Measurements from ENCODE around the gene SYTL3.
"Not testable (repeated sequence)": the region's sequence is repeated elsewhere in the genome, so short reads cannot be mapped to it uniquely, and the experiment has no call there.

SYTL3 gene

DNA sequence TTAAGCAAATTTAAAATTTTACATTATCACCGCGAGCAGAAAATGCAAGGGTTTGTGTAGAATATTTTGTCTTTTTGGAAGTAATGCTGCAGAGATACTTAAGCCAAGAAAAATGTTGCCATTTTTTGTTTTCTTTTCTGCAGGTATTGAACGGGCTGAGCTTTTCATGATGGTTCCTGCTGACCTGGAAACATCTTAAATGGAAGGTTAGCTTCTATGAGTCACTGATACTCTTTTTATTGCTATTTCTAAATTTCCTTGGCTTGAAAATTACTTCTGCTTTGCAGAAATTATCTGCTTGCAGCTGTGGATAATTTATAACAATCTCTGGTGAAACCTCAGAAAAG lies 12.7 kb downstream of the SYTL3 start:
- no peak for DNase-seq (ENCODE audit: low read depth)

DNA sequence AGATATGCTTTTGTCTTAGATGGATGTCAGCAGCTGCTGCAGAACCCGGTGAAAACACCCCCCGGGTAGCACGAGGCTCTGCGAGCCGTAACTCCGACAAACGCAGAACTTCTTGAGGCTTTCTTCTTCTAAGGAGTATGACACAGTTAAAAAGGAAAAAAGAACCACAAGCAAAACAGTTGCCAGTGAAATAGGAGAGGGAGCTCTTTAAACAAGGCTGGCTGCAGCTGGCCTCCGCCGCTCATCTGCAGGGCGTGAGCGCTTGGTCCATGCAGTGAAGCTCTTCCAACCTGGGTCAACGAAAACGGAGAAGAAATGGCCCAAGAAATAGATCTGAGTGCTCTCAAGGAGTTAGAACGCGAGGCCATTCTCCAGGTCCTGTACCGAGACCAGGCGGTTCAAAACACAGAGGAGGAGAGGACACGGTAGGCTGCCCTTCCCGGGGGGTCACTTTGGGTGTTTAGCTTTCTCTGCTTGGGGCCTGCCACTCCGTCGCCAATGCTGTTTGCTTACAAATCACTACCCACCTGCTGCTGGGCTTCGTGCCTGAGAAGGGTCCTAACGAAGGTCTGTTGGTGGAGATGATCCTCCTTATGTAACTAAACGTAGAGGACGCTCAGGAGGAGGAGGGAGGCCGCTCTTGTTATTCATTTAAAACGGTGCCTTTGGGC lies 13.2 kb downstream of the SYTL3 start:
- no peak for DNase-seq (ENCODE audit: low read depth)

DNA sequence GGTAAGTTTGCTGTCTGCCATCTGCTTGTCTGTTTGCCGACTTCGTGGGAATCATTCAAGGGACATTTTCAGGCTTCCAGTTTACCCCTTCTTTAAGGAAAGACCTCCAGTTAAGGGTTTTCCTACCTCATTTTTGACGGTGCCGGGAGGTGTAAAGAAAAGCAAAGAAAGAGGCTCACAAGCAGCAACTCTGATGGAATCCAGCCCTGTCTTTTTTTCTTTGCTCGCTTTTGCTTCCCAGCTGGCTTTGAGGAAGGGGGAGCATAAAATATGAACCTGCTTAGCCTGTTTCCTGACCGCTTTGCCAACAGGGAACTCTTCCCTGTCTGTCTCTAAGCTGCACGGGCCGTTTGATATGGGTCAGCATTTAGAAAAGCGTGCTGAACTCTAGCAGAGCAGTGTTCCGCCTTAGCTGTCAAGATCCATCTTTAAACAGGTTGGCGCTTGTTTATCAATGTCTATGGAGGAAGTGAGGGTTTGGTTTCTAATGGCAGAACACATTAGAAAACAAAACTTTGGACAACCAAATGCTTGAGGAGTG lies 13.8 kb downstream of the SYTL3 start:
- DNase-seq (ENCODE audit: low read depth) = no peak

DNA sequence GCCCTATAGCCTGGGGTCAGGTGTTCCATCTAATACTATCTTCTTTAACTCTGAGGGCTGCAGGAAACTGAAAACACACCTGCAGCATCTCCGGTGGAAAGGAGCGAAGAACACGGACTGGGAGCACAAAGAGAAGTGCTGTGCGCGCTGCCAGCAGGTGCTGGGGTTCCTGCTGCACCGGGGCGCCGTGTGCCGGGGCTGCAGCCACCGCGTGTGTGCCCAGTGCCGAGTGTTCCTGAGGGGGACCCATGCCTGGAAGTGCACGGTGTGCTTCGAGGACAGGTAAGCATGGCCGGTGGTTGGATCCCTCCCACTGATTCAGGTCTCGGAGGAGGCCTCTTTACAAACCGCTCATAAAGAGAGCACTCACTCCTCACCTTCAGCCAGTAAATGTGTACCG lies 15.5 kb downstream of the SYTL3 start:
- no peak for DNase-seq (ENCODE audit: low read depth)

DNA sequence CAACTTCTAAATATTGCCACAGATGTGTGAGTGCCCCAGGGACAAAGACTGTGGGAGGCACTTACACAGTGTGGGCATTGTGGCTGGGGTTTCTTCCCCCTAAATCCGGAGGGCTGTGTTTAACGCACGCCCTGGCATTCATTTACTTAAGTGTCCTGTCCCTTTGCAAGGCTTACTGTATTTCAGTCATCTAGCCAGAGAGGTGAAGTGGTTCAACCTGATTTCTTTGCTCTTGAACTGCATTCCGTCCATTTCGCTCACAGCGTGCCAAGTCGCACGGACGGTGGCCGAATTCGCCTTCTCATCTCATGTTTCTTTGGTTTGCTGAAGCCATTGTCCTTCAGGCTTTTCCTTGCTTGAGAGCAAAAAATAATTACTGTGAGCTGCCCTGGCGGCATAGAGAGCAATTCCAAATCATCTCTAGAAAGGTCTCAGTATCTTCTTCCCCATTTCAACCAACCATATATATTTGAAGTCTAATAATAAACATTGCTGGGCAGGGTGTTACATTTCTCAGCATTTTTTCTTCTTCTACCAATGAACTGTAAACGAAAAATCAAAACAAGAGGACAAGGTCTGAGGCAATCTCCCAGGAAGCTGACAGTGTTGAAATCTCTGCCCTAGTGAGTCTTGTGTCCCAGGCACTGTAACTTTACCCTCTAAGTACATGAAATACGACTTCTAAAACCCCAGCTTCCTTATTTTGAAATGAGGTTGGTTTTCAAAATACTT lies 16.9 kb downstream of the SYTL3 start:
- DNase-seq (ENCODE audit: low read depth) = no peak

DNA sequence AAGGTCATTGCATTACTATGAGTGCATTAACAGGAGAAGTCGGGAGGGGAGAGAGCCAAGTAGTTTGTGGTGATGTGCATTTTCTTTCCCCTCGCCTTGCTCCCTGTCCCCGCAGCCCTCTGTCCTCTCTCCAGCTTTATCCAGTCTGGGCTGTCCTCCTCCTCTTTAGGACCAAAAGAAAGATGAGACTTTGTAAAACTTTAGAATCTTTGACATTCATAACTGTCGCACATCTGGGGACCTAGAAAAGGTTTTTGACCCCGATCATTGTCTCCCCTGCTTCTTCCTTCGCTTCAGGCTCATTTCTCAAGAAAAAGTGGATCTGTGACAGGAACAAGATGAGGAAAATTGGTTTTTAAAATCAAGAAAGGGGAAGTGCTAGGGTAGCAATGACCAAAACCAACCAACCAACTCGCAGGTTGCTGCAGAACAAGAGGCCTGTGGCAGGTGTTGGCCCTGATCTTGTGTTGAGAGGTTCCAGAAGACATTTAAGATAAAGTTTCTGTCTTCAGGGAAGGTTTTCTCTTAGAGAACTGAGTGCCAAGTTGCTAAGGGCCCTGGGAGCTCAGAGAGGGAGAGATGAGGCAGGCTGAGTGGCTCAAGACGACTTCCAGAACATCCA lies 17.6 kb downstream of the SYTL3 start:
- DNase-seq (ENCODE audit: low read depth) = no peak

DNA sequence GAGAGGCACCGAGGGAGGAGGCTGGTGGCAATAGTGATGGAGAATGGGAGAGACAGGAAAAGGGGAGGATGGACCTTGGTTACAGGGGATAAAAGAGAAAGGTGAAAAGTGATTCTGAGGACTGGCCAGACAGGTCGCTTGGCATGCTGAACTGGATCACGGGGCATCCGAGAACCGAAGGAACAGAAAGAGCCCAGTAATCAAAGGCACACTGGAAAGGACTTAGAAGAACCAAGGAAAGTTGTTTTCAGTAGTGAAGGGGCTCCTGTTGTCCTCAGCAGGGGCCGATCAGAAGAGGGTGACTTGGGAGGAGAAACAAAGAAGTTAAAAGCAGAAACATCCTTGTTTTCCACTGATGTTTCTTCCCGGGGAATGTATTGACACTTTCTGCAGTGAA lies 18.9 kb downstream of the SYTL3 start:
- no peak for DNase-seq (ENCODE audit: low read depth)

DNA sequence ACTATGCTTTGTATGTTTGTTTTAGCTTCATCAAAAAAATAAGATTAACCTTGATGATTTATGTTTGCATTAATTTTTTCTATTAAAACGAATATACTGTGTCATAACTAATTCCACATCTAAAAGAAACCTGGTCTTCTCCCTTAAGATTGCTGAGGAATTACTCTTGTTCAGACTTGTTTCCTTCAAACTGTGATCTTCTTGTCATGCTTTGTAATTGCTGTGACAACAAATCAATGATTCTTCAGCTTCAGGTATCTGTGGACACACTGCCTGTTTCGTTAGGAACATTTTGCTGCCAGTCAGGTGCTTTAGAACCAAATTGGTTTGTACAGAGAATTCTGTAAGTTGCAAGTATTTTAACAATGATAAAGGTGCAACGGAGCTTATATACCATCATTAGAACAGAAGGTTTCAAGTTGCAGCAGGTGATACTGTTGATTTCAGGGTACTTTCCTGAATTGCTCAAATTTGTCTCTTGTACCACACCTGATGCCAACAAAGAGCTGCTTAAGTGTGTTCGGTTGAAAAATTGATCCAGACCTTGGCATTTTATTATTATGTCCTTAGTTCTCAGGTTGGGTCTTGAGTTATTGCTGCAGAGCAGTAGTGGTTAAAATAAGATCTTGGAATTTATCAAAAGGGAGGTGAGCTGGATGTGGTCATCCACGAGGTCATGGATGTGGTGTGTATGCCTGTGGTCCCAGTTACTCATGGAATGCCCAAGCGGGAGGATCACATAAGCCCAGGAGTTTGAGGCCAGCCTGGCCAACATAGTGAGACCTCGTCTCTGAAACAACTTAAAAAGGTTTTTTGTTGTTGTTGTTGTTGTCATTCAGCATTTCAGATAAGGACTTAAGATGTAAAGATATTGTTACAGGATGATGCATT lies 19.5 kb downstream of the SYTL3 start:
- DNase-seq (ENCODE audit: low read depth) = no peak

DNA sequence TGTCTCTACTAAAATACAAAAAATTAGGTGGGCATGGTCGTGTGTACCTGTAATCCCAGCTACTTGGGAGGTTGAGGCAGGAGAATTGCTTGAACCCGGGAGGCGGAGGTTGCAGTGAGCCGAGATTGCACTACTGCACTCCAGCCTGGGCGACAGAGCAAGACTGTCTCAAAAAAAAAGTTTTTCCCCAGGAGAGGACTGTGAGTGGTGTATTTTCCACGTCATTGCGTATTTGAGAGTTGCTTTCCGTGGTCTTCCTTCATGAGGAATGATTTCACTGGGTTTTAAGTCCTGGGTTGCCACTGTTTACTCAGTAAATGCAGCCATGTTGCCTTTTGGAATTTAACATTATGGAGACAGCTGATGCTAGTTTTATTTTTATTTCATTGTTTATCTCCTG lies 22.3 kb downstream of the SYTL3 start:
- not testable (repeated sequence) for DNase-seq (ENCODE audit: low read depth)

DNA sequence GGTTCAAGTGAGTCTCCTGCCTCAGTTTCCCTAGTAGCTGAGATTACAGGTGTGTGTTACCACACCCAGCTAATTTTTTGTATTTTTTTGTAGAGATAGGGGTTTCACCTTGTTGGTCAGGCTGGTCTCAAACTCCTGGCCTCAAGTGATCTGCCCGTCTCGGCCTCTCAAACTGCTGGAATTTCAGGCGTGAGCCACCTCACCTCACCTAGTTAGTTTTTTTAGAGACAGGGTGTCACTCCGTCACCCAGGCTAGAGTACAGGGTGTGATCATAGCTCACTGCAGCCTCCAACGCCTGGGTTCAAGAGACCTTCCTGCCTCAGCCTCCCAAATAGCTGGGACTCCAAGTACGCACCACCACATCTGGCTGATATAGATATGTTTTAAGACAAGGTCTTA lies 22.9 kb downstream of the SYTL3 start:
- no peak for DNase-seq (ENCODE audit: low read depth)

DNA sequence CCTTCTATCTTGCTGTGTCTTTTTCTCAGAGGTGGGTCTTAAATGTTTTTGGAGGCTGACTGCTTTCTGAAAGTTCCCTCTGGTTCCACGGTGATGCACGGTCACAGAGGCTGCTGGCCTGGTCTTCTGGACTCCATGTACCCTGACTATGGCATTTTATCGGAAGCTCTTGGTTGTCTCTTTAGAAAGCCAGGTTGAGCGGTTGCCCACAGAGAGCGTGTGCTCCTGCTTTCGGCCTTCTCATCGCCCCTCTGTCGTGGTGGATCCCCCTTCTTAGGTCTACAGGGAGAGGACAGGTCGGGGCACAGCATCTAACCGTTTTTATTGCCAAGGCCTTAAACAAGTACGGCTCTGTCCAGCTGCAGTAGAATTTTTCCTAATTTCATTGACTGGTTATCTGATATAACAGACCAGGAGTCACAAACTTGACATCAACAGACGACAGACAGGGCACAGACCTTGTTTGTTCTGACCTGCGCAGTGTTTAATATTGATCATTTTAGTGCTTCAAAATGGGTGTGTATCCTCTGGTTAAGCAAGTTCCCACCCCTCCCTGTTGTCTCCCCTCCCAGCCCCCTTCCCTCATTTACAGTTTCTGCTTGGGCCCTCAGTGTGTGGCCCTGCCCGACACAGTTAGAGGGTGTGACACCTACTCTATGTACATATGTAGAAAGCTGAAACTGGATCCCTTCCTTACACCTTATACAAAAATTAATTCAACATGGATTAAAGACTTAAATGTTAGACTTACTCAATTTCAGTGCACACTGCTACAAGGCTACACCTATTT lies 24.7 kb downstream of the SYTL3 start:
- DNase-seq (ENCODE audit: low read depth) = no peak

DNA sequence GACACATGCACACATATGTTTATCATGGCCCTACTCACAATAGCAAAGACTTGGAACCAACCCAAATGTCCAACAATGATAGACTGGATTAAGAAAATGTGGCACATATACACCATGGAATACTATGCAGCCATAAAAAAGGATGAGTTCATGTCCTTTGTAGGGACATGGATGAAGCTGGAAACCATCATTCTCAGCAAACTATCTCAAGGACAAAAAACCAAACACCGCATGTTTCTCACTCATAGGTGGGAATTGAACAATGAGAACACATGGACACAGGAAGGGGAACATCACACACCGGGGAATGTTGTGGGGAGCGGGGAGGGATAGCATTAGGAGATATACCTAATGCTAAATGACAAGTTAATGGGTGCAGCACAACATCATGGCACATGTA lies 27.2 kb downstream of the SYTL3 start:
- not testable (repeated sequence) for DNase-seq (ENCODE audit: low read depth)

DNA sequence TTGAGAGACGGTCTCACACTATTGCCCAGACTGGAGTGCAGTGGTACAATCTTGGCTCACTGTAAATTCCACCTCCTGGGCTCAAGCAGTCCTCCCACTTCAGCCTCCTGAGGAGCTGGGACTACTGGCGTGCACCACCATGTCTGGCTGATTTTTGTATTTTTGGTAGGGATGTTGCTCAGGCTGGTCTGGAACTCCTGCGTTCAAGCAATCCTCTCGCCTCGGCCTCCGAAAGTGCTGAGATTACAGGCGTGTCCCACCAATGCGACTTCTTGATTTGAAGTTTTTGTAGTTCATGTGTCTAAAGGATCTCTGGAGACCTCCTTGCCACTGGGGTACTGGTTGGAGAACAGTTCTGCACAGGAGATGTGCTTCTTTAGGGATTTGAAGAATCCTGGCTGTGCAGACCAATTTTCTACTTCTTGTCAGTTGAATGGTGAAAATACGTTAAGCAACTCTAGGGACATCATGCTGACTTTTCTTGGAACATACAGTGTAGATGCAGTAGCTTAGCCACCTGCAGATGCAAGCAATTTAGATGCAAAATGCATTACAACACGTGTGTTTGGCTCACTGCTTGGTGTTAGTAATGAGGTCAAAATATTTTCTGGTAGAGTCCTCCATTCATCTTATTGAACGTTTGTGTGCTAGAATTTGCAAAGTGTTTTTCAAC lies 28.2 kb downstream of the SYTL3 start:
- DNase-seq (ENCODE audit: low read depth) = no peak

DNA sequence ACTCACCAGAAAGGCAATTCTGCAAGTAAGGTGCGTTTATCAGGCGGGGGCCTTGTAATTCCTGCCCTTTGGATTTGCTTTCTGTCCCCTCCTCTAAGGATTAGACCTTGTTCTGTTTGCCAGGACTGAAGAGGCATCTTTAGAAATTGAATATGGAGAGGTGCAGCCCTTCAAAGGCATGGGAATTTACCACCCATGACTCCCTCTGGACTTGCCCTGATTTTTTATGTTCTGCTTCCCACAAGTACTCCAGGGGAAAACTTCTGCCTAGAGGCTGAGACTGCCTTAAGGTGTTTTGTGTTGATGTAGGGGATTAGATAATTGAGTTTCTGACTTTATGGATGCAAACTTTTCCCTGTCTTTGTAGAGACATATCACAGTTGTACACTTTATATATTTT lies 30.2 kb downstream of the SYTL3 start:
- no peak for DNase-seq (ENCODE audit: low read depth)

DNA sequence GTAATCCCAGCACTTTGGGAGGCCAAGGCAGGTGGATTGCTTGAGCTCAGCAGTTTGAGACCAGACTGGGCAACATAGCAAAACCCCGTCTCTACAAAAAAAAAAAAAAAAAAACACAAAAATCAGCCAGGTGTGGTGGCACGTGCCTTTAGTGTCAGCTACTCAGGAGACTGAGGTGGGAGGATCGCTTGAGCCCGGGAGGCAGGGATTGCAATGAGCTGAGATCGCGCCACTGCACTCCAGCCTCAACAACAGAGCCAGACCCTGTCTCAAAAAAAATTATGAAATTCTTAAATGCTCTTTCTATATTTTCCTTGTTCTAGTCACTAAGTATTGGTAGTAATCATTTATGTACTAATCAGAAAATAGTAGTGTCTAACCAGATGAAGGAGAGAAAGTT lies 30.6 kb downstream of the SYTL3 start:
- DNase-seq (ENCODE audit: low read depth) = no peak

DNA sequence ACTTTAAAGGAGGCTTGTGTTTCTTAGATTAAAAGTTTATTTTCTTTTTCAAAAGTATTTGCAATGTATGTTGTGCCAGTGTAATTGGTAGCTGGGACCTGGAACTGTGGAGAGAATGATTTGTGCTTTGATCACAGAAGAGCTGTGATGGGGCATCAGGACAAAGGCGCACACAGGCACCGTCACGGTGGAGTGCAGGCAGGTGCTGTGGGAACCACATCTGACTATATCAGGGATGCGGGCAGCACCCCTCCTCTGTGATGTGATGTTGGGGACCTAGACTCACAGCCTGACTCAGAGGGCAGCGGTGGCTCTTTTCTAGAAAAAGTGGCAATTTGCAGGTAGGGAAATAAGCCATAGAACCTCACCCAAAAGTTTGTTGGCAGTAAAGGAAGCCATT lies 34.5 kb downstream of the SYTL3 start:
- DNase-seq (ENCODE audit: low read depth) = no peak

DNA sequence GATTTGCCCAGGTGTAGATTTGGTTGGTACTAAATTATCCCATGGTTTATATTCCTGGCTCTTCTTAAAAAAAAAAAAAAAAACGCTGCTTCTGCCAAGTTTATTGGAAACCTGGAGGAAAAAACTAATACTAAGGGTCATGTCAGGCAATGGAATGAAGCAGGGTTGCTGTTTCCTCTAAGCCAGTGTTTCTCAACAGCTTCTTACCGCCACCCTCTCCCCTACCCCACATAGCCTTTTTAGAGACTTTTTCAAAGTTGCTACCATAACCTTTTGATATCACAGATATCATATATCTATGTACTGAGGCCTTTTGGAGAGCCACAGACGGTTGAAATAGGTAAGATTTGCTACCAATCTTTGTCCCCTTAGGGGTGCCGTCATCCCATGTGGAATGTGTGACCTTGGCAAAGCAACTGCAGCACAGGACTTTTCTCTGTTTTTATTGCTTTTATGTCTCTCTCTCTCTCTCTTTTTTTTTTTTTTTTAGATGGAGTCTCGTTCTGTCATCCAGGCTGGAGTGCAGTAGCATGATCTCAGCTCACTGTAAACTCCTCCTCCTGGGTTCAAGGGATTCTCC lies 35.0 kb downstream of the SYTL3 start:
- no peak for DNase-seq (ENCODE audit: low read depth)

DNA sequence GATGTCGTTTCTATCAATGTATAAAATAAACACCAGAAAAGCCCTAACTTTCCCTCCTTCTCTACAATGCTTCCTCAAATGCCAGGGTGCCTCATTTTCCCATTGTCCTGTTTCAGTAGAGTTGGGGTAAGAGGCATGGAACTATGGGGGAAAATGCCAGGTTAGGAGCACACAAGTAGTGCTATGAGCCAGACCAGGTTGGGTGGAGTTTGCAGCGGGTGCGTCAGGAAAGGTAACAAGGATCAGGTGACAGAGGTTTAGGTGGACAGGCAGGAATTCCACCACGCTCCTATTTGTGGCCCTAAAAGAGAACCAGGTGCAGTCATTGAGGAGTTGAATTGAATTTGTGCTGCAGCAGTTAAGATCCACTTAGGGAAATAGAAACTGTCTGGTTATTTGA lies 36.5 kb downstream of the SYTL3 start:
- no peak for DNase-seq (ENCODE audit: low read depth)

DNA sequence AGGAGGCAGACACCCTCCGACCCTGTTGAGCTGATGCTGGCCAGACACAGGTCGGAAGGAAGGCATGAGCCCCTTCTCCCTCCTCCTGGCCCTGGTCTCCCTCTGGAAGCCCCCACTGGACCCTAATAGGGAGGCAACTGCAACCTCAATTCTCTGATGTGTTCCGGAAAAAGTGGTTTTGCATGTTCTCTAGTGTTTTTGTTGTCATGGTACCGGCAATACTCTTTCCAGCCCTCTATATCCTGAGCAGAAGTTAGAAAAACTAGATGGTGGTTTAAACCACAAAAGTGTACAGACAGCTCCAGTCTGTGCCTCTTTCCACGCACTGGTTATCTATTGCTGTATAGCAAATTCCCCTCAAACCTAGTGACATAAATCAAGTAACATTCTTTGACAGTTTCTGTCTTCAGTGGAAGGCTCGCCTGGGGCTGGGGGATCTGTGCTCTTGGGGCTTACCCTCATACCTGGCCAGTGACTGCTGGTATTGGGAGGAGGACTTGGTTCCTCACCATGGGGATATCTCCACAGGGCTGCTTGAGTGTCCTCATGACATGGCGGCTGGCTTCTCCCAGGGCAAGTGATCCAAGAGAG lies 37.0 kb downstream of the SYTL3 start:
- DNase-seq (ENCODE audit: low read depth) = no peak

DNA sequence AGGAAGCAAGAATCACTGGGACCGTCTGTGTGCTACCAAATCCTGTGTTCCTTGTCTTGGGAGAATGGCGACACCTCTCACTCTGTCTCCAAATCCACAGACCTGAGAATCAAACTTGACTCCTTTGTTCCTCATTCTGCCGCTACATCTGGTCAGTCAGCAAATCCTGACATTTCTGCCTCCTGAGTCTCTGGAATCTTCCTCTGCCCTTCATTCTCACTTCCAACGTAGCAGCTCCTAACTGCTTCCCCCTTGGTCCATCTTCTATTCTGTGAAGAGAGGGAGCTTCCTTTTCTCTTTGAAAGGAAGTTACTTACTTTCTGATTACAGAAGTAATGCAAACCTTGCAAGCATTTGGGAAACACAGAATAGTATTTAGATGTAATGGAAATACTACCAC lies 37.7 kb downstream of the SYTL3 start:
- no peak for DNase-seq (ENCODE audit: low read depth)

Measured in HS-27A (cell line).